ENCODE results near the gene GRM7.

GRM7 gene
- long read RNA-seq, result 0 reads

GRCh38 chr3:6860954-6861624, at the start of gene GRM7:
GRM7 (plus strand) TSS chr3:6861115.
- H3K27ac ChIP-seq (replicated peaks), result no peak within 1 kb of the TSS
- no peak within 1 kb of the TSS for H3K4me3 ChIP-seq (replicated peaks; ENCODE audit: insufficient read depth, low read length)
- DNase-seq (ENCODE audit: low read depth in 1 of 2, low spot score in 1 of 2), result no peak
- TF ChIP-seq GABPA (IDR thresholded peaks at IDR 0.05; ENCODE audit: low read depth) (no peak), CTCF (IDR thresholded peaks at IDR 0.05; ENCODE audit: insufficient read depth, low read length) (no peak), REST (IDR thresholded peaks at IDR 0.05; ENCODE audit: insufficient replicate concordance, low read depth) (no peak), SPI1 (IDR thresholded peaks at IDR 0.05; ENCODE audit: borderline replicate concordance, low read depth) (no peak), POLR2AphosphoS5 (IDR thresholded peaks at IDR 0.05; ENCODE audit: low read depth) (no peak)
- peaks cover 18% of the 10 kb centered on the region for H3K27me3 ChIP-seq (ENCODE audit: insufficient read depth, poor library complexity, severe bottlenecking)

DNA sequence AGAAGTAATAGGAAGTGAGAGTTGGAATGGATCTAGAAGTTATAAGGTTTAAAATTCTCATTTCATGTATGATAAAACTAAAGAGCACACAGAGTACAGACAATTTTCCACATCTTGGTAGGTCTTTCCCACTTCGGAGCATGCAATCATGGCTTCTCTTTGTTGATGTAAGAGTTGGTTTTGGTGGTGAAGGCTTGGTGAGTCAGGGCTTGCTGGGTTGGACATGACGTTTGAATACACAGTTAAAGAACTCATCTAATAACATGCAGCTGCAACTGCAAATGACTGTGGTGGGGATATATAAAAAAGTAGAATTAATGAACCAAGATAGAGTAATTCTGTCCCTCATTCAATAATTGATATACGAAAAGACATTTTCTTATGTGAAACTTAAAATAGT, 39.5 kb upstream of the GRM7 start:
- H3K27ac ChIP-seq (replicated peaks), result no peak overlapping the region
- H3K27me3 ChIP-seq (ENCODE audit: insufficient read depth, poor library complexity, severe bottlenecking), result peaks cover 2% of the 10 kb centered on the region
- TF ChIP-seq REST (IDR thresholded peaks at IDR 0.05; ENCODE audit: insufficient replicate concordance, low read depth) (no peak), GABPA (IDR thresholded peaks at IDR 0.05; ENCODE audit: low read depth) (no peak), CTCF (IDR thresholded peaks at IDR 0.05; ENCODE audit: insufficient read depth, low read length) (no peak), POLR2AphosphoS5 (IDR thresholded peaks at IDR 0.05; ENCODE audit: low read depth) (no peak), SPI1 (IDR thresholded peaks at IDR 0.05; ENCODE audit: borderline replicate concordance, low read depth) (no peak)
- DNase-seq (ENCODE audit: low read depth in 1 of 2, low spot score in 1 of 2), result no peak
- no peak overlapping the region for H3K4me3 ChIP-seq (replicated peaks; ENCODE audit: insufficient read depth, low read length)

DNA sequence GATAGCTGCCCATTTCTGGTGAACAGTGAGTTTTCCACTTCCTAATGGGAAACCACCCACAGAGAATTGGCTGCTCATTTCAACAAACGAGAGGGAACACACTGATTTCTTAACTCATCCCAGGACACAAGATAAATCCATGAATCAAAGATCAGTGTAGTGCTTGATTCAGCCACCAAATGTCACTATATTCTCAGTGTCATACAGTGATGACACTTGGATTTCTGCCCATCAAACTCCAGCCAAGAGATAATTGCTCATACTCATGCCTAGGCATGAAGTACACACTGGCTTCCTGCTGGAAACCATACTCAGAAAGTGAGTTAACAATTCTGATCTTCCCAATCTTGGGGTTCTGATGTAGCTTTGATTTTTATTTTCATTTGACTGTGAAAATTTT, 35.4 kb upstream of the GRM7 start:
- Histone ChIP-seq H3K4me3 (replicated peaks; ENCODE audit: insufficient read depth, low read length) (no peak overlapping the region), H3K27ac (replicated peaks) (no peak overlapping the region), H3K27me3 (ENCODE audit: insufficient read depth, poor library complexity, severe bottlenecking) (no peaks in the 10 kb centered on the region)
- no peak for DNase-seq (ENCODE audit: low read depth in 1 of 2, low spot score in 1 of 2)
- no peak for TF ChIP-seq SPI1 (IDR thresholded peaks at IDR 0.05; ENCODE audit: borderline replicate concordance, low read depth)
- no peak for TF ChIP-seq REST (IDR thresholded peaks at IDR 0.05; ENCODE audit: insufficient replicate concordance, low read depth)
- no peak for TF ChIP-seq GABPA (IDR thresholded peaks at IDR 0.05; ENCODE audit: low read depth)
- TF ChIP-seq CTCF (IDR thresholded peaks at IDR 0.05; ENCODE audit: insufficient read depth, low read length), result no peak
- TF ChIP-seq POLR2AphosphoS5 (IDR thresholded peaks at IDR 0.05; ENCODE audit: low read depth), result no peak

Data from HL-60 (cell line).